ENCODE data around the gene THBS3. TPM values are rescaled to one million over a fixed set of nuclear protein-coding genes. Genes with fewer than 3 reads are reported as not detected.
"Not testable (repeated sequence)": the region's sequence is repeated elsewhere in the genome, so short reads cannot be mapped to it uniquely, and the experiment has no call there.

The THBS3 gene
- total RNA-seq, 2 experiments from 2014 or later: 25.5 to 26.1 TPM

DNA sequence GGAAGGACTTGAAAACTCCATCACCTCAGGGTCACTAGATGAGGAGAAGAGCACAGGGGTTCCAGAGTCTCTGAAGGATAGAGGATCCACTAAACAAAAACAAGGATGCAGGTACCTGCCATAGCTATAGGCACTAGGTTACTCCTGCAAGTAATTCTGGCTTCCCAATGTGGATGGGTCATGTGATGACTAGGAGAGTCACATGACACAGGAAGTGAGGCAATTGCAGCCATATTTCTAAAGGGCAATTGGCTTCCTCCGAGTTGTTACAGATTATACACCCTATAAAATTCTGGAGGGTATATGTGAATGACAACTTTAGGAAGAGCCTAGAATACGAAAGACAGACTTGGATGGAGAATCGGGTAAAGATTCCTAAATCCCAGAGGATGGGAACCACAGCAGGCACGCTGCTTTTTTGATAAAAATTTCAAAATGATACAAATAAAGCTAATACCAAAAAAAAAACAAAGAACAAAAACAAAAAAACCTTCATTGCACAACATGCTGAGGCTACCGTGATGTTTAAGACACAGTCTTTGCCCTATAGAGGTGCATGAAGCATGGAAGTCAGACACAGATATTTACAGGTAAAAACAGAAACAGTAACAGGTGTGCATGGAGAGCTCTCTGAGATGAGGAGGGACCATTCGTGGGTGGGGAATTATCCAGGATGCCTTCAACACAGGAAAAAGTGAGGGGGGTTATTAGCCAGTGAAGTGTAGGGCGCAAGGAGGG lies 11.3 kb upstream of the THBS3 start:
- H3K9me3 ChIP-seq (ENCODE audit: control insufficient read depth in 1 of 2, insufficient read depth in 1 of 2, low read length in 2 of 2): no peaks in the 10 kb centered on the region
- H3K27ac ChIP-seq (ENCODE audit: low read depth in 1 of 2, low read length in 2 of 2): no peak overlapping the region
- H3K27ac Mint-ChIP-seq: peak overlapping the region; percentile 9
- TF ChIP-seq, protein P1, sequence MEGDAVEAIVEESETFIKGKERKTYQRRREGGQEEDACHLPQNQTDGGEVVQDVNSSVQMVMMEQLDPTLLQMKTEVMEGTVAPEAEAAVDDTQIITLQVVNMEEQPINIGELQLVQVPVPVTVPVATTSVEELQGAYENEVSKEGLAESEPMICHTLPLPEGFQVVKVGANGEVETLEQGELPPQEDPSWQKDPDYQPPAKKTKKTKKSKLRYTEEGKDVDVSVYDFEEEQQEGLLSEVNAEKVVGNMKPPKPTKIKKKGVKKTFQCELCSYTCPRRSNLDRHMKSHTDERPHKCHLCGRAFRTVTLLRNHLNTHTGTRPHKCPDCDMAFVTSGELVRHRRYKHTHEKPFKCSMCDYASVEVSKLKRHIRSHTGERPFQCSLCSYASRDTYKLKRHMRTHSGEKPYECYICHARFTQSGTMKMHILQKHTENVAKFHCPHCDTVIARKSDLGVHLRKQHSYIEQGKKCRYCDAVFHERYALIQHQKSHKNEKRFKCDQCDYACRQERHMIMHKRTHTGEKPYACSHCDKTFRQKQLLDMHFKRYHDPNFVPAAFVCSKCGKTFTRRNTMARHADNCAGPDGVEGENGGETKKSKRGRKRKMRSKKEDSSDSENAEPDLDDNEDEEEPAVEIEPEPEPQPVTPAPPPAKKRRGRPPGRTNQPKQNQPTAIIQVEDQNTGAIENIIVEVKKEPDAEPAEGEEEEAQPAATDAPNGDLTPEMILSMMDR (IDR thresholded peaks at IDR 0.05): no peak
- no peaks in the 10 kb centered on the region for H3K9me3 Mint-ChIP-seq
- no peaks in the 10 kb centered on the region for H3K27me3 Mint-ChIP-seq
- H3K4me3 ChIP-seq (ENCODE audit: low read length): no peak overlapping the region
- peaks cover 7% of the 10 kb centered on the region for H3K36me3 Mint-ChIP-seq (ENCODE audit: low read depth)
- H3K4me3 Mint-ChIP-seq: no peak overlapping the region
- peaks cover 17% of the 10 kb centered on the region for H3K4me1 Mint-ChIP-seq (ENCODE audit: low read depth)
- CTCF ChIA-PET: interaction anchor here (1.0 to 1.6 kb wide), 2 partner anchors 12 to 25 kb away, joined by 4 read pairs; no protein-coding TSS in a partner anchor
- ATAC-seq (ENCODE audit: poor library complexity): no peak
- POLR2A ChIA-PET: interaction anchor here (1.0 kb wide), 1 partner anchor 8 kb away, joined by 4 read pairs; no protein-coding TSS in a partner anchor
- H3K4me1 ChIP-seq (ENCODE audit: insufficient read depth, low read length): peaks cover 25% of the 10 kb centered on the region
- DNase-seq: peak in 3 of 14 experiments; percentile 22 to 57 (median 39)
- no peaks in the 10 kb centered on the region for H3K27me3 ChIP-seq (ENCODE audit: control insufficient read depth in 1 of 2, insufficient read depth in 2 of 2, low read length in 2 of 2)
- no peaks in the 10 kb centered on the region for H3K36me3 ChIP-seq (ENCODE audit: insufficient read depth, low read length)
- intact Hi-C loops (cut with DNase I, micrococcal nuclease): no loop called here

DNA sequence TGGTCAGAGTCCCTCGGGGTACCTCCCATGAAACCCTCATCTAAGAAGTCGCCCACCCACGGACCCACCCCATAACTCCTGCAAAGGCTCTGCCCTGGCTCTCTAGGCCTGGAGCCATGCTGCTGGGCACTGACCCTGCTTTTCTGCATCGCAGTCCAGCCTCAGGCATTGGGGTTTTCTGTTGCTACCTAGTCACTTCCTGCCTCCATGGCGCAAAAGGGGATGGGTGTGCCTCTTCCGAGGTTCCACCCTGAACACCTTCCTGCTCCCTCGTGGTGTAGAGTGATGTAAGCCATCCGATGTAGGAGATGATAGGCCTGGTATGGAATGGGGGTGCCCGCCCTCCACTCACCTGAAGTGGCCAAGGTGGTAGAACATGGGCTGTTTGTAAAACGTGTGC lies 7.0 kb upstream of the THBS3 start:
- CTCF ChIA-PET; H3K27me3 Mint-ChIP-seq; H3K4me3 ChIP-seq (ENCODE audit: low read length); intact Hi-C loops (cut with DNase I, micrococcal nuclease); H3K9me3 Mint-ChIP-seq; H3K9me3 ChIP-seq (ENCODE audit: control insufficient read depth in 1 of 2, insufficient read depth in 1 of 2, low read length in 2 of 2); POLR2A ChIA-PET; H3K27me3 ChIP-seq (ENCODE audit: control insufficient read depth in 1 of 2, insufficient read depth in 2 of 2, low read length in 2 of 2); H3K4me3 Mint-ChIP-seq; H3K27ac ChIP-seq (ENCODE audit: low read depth in 1 of 2, low read length in 2 of 2): not testable (repeated sequence)
- peak in 1 of 14 experiments; percentile 62 for DNase-seq
- H3K4me1 ChIP-seq (ENCODE audit: insufficient read depth, low read length): peaks cover 19% of the 10 kb centered on the region
- H3K4me1 Mint-ChIP-seq (ENCODE audit: low read depth): peaks cover 23% of the 10 kb centered on the region
- H3K27ac Mint-ChIP-seq: peak overlapping the region; percentile 67
- ATAC-seq (ENCODE audit: poor library complexity): peak; percentile 81
- peaks cover 20% of the 10 kb centered on the region for H3K36me3 Mint-ChIP-seq (ENCODE audit: low read depth)
- peaks cover 11% of the 10 kb centered on the region for H3K36me3 ChIP-seq (ENCODE audit: insufficient read depth, low read length)

- CTCF ChIA-PET; H3K27me3 Mint-ChIP-seq; POLR2A ChIA-PET; H3K27ac Mint-ChIP-seq; H3K27me3 ChIP-seq (ENCODE audit: control insufficient read depth in 1 of 2, insufficient read depth in 2 of 2, low read length in 2 of 2); intact Hi-C loops (cut with DNase I, micrococcal nuclease); ATAC-seq (ENCODE audit: poor library complexity); H3K4me3 Mint-ChIP-seq; H3K4me3 ChIP-seq (ENCODE audit: low read length); H3K27ac ChIP-seq (ENCODE audit: low read depth in 1 of 2, low read length in 2 of 2); H3K9me3 Mint-ChIP-seq; H3K9me3 ChIP-seq (ENCODE audit: control insufficient read depth in 1 of 2, insufficient read depth in 1 of 2, low read length in 2 of 2); DNase-seq: not testable (repeated sequence)
- peaks cover 37% of the 10 kb centered on the region for H3K4me1 ChIP-seq (ENCODE audit: insufficient read depth, low read length)
- Mint-ChIP-seq H3K36me3 (ENCODE audit: low read depth) (peaks cover 20% of the 10 kb centered on the region), H3K4me1 (ENCODE audit: low read depth) (peaks cover 33% of the 10 kb centered on the region)
- H3K36me3 ChIP-seq (ENCODE audit: insufficient read depth, low read length): peaks cover 11% of the 10 kb centered on the region
These were observed 4.3 kb upstream of the THBS3 start for GRCh38 chr1:155212051-155212440.

GRCh38 chr1:155211381-155212050 lies 3.8 kb upstream of the THBS3 start:
- POLR2A ChIA-PET: not testable (repeated sequence)

More at GRCh38 chr1:155211381-155212050, 3.8 kb upstream of the THBS3 start:
- H3K4me3 ChIP-seq (ENCODE audit: low read length); H3K27ac ChIP-seq (ENCODE audit: low read depth in 1 of 2, low read length in 2 of 2); ATAC-seq (ENCODE audit: poor library complexity); H3K27me3 ChIP-seq (ENCODE audit: control insufficient read depth in 1 of 2, insufficient read depth in 2 of 2, low read length in 2 of 2); H3K27ac Mint-ChIP-seq; H3K9me3 ChIP-seq (ENCODE audit: control insufficient read depth in 1 of 2, insufficient read depth in 1 of 2, low read length in 2 of 2); DNase-seq; H3K9me3 Mint-ChIP-seq; H3K4me3 Mint-ChIP-seq; intact Hi-C loops (cut with DNase I, micrococcal nuclease); H3K27me3 Mint-ChIP-seq; CTCF ChIA-PET: not testable (repeated sequence)
- Mint-ChIP-seq H3K4me1 (ENCODE audit: low read depth) (peaks cover 37% of the 10 kb centered on the region), H3K36me3 (ENCODE audit: low read depth) (peaks cover 20% of the 10 kb centered on the region)
- Histone ChIP-seq H3K4me1 (ENCODE audit: insufficient read depth, low read length) (peaks cover 41% of the 10 kb centered on the region), H3K36me3 (ENCODE audit: insufficient read depth, low read length) (peaks cover 11% of the 10 kb centered on the region)
